ENCODE results near the gene APOBEC3B.
"Not testable (repeated sequence)": the region's sequence is repeated elsewhere in the genome, so short reads cannot be mapped to it uniquely, and the experiment has no call there.

APOBEC3B gene

GRCh38 chr22:38981992-38982927 is at the start of gene APOBEC3B:
Gene APOBEC3B, plus strand, starts transcription at chr22:38982347. Its CDS starts 107 bp downstream, at chr22:38982454.
- DNase-seq = peak; percentile 69

GRCh38 chr22:38935023-38935422 is 47.1 kb upstream of the APOBEC3B start:
- no peak for DNase-seq

GRCh38 chr22:38935616-38936015 is 46.5 kb upstream of the APOBEC3B start:
- DNase-seq = no peak

- no peak for DNase-seq
Measured at GRCh38 chr22:38936562-38936961, 45.6 kb upstream of the APOBEC3B start.

GRCh38 chr22:38937036-38937435 is 45.1 kb upstream of the APOBEC3B start:
- no peak for DNase-seq

GRCh38 chr22:38937541-38937940 is 44.6 kb upstream of the APOBEC3B start:
- no peak for DNase-seq

- no peak for DNase-seq
Measured at GRCh38 chr22:38938221-38938620, 43.9 kb upstream of the APOBEC3B start.

GRCh38 chr22:38938925-38939324 is 43.2 kb upstream of the APOBEC3B start:
- DNase-seq = no peak

GRCh38 chr22:38940811-38941384 is 41.2 kb upstream of the APOBEC3B start:
- DNase-seq = peak; percentile 50

GRCh38 chr22:38941488-38941987 is 40.6 kb upstream of the APOBEC3B start:
- DNase-seq = peak; percentile 84

- DNase-seq = no peak
Measured at GRCh38 chr22:38942702-38943101, 39.4 kb upstream of the APOBEC3B start.

GRCh38 chr22:38943201-38943600 is 38.9 kb upstream of the APOBEC3B start:
- no peak for DNase-seq

GRCh38 chr22:38943882-38944281 is 38.3 kb upstream of the APOBEC3B start:
- DNase-seq = no peak

- no peak for DNase-seq
Measured at GRCh38 chr22:38944653-38945052, 37.5 kb upstream of the APOBEC3B start.

GRCh38 chr22:38945706-38946338 is 36.3 kb upstream of the APOBEC3B start:
- DNase-seq = not testable (repeated sequence)

- no peak for DNase-seq
Measured at GRCh38 chr22:38946771-38947170, 35.4 kb upstream of the APOBEC3B start.

- DNase-seq = no peak
Measured at GRCh38 chr22:38947321-38948140, 34.6 kb upstream of the APOBEC3B start.

- no peak for DNase-seq
Measured at GRCh38 chr22:38948181-38948940, 33.8 kb upstream of the APOBEC3B start.

- no peak for DNase-seq
Measured at GRCh38 chr22:38949889-38950405, 32.2 kb upstream of the APOBEC3B start.

GRCh38 chr22:38950527-38951295 is 31.4 kb upstream of the APOBEC3B start:
- DNase-seq = no peak

- DNase-seq = no peak
Measured at GRCh38 chr22:38951734-38952133, 30.4 kb upstream of the APOBEC3B start.
